ENCODE results near the gene CRX.
"Not testable (repeated sequence)": the region's sequence is repeated elsewhere in the genome, so short reads cannot be mapped to it uniquely, and the experiment has no call there.

CRX gene

GRCh38 chr19:47860602-47861297 lies 39.0 kb downstream of the CRX start:
- no peak for DNase-seq

GRCh38 chr19:47861630-47862029 lies 39.9 kb downstream of the CRX start:
- DNase-seq: no peak

DNA sequence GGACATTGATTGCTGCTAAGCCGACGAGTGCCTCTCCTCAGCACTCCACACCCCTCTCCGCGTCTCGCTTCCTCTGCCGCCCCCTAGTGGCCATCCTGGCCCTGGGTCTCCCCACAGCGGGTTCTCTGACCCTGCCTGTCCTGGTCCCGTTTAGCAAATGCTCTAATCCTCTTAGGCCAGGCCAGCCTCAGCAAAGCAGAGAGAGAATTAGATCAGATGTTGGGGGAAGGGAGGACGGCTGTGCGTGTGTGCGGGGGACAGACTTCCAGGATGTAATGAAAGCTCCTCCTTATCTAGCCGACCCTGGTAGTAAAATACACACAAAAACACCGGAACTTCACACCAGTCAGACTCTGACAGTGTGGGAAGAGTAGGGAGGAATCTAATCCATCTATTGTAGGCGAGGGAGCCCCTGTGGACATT lies 41.8 kb downstream of the CRX start:
- DNase-seq: peak; percentile 25

GRCh38 chr19:47865166-47865565 lies 43.4 kb downstream of the CRX start:
- no peak for DNase-seq

DNA sequence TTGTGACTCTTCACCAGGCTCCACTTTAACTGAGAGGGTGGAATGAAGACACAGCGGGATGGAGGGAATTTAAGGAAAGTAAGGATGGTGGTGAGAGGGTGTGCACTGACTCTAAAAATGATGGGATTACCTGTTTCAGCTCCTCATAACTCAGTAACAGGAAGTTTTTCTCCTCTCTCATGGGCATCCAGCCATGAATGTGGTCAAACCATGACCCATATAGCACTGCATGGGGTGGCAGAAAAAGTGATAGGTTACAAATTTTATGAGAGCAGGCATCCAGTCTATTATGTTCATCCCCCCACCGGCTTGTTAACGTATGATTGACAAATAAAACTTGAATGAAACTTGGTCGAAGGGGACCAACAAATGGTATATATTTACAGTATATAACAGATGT lies 57.2 kb downstream of the CRX start:
- DNase-seq: no peak

DNA sequence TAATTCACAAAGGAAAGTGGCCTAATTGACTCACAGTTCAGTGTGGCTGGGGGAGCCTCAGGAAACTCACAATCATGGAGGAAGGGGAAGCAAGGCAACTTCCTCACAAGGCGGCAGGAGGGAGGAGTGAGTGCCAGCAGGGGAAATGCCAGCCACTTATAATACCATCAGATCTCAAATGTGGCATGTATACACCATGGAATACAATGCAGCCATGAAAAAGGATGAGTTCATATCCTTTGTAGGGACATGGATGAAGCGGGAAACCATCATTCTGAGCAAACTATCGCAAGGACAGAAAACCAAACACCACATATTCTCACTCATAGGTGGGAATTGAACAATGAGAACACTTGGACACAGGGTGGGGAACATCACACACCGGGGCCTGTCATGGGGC lies 57.6 kb downstream of the CRX start:
- DNase-seq: not testable (repeated sequence)

DNA sequence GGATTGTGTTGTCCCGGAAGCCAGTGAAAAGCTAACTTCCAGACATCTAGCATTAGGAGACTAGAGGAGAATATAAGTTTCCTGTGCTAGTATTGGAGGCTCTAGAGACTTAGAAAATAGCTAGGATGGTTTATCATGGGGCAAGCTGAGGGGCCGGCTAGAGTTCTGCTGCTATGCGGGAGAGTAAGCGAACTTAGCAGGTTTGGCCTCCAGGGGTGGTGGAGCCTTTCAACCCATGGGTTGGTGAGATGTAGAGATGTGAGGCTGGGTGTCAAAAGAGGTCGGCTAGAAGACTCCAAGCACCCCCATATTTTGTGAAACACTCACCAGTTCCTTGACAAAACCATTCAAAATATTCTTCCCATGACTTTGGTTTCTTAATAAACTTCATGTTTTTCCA lies 60.0 kb downstream of the CRX start:
- DNase-seq: no peak

- DNase-seq: no peak
Measured at GRCh38 chr19:47882890-47883289, 61.2 kb downstream of the CRX start.

- DNase-seq: no peak
Measured at GRCh38 chr19:47885067-47885463, 63.3 kb downstream of the CRX start.

DNA sequence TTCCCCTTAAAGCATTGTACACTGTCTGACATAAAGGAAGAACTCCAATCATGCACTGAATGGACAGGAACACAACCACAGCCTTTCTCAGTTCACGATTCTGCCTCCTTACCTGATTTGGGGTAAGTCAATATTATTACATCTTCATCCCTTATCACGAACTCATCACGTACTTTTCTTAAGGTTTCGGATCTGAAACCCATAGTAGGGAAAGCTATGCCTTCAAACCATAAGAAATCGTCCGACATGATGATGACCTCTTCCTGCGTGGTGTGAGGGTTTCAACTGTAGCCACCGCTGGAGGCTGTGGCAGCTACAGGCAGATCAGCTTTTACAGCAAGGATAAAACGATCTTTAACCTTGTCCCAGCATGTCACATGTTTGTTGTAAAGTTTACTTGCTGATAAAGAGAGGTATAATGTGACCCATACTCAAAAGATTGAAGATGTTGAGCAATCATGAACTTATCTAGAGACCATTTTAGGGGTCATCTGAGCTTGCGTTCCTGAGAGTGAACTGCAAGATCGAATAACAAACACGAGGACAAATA lies 64.3 kb downstream of the CRX start, which contains the start of gene SULT2A1:
Gene SULT2A1 (minus strand): TSS at position 306 of the 550 bp plus-strand sequence. CDS start 58 bp downstream, at position 248.
- DNase-seq: no peak

- DNase-seq: no peak
Measured at GRCh38 chr19:47890865-47891621, 69.3 kb downstream of the CRX start.

DNA sequence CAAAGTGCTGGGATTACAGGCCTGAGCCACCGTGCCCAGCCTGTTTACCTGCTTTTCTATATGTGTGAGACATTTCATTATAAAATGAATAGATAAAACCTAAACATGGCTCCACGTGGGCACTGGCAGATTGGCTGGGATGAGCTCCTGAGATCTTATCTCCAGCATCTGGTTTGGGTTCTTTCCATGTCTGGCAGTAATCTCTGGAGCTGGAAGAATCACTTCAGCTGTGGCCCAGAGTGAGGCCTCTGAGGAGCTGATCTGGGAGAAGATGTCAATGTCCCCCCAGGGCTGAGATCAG lies 69.8 kb downstream of the CRX start:
- DNase-seq: no peak

- no peak for DNase-seq
Measured at GRCh38 chr19:47891923-47892666, 70.4 kb downstream of the CRX start.

Measured in NCI-H446 treated with DMSO at 0.1 percent for 48 hours (cell line).